Upper lobe of left lung (tissue), 4 donors: Measurements from ENCODE around the gene MTIF2.
"Not testable (repeated sequence)": the region's sequence is repeated elsewhere in the genome, so short reads cannot be mapped to it uniquely, and the experiment has no call there.

Source experiments
- CTCF ChIP-seq, 6 experiments: fragments of 450-650 bp in 4 of 6; fragments of 200-600 bp in 2 of 6; sonication (generic) in 2 of 6; IDR thresholded peaks; one replicate each; pipeline ENCODE4 v1.5.1; 2016 to 2019; ENCODE audit warnings: antibody characterized with exemption in 6 of 6
- EP300 ChIP-seq, 4 donors: sonication (generic); formaldehyde crosslinking; IDR thresholded peaks; one replicate each; pipeline ENCODE4 v1.5.1; 2017; ENCODE audit warnings: antibody characterized with exemption in 4 of 4, control low read depth in 2 of 4

GRCh38 chr2:55186837-55187236 lies 82.2 kb downstream of the MTIF2 start:
- TF ChIP-seq CTCF, EP300 (IDR thresholded peaks at IDR 0.05): not testable (repeated sequence)
